GM23338 (cell line): ENCODE data around the gene MACROD1. TPM values are rescaled to one million over a fixed set of nuclear protein-coding genes. Genes with fewer than 3 reads are reported as not detected.

Experiments
- ATAC-seq: fragments of 200-7000 bp; cut with Tn5 transposase; 3 replicates; pipeline ENCODE4 v1.9.1; 2020
- DNase-seq: peaks from one replicate; pipeline ENCODE4 v3.0.0-alpha.2; 2015; ENCODE audit warnings: low spot score
- H2AFZ ChIP-seq: fragments of 200-600 bp; sonication (generic); 2 replicates; pipeline ENCODE4 v1.8.0; 2016; ENCODE audit warnings: antibody characterized with exemption, mild to moderate bottlenecking, moderate library complexity
- H3F3A ChIP-seq: fragments of 200-600 bp; sonication (generic); replicated peaks from 2 replicates; pipeline ENCODE4 v1.8.0; 2017; ENCODE audit warnings: antibody characterized with exemption, mixed run types, low read depth
- H3K27ac ChIP-seq: fragments of 200-600 bp; sonication (generic); 2 replicates; pipeline ENCODE4 v1.6.1; 2016; ENCODE audit warnings: low read depth
- H3K27me3 ChIP-seq: fragments of 200-600 bp; sonication (generic); 2 replicates; pipeline ENCODE4 v1.8.0; 2016; ENCODE audit warnings: mild to moderate bottlenecking, mixed run types, moderate library complexity; ENCODE audit not compliant: insufficient read depth
- H3K36me3 ChIP-seq: fragments of 200-600 bp; sonication (generic); 2 replicates; pipeline ENCODE4 v1.8.0; 2016; ENCODE audit warnings: mild to moderate bottlenecking; ENCODE audit not compliant: insufficient read depth
- H3K4me1 ChIP-seq: fragments of 200-600 bp; sonication (generic); 2 replicates; pipeline ENCODE4 v1.8.0; 2016; ENCODE audit warnings: mild to moderate bottlenecking, moderate library complexity; ENCODE audit not compliant: insufficient read depth
- H3K4me2 ChIP-seq: fragments of 200-600 bp; sonication (generic); 2 replicates; pipeline ENCODE4 v1.7.1; 2017; ENCODE audit warnings: mixed run types
- H3K4me3 ChIP-seq: fragments of 200-600 bp; sonication (generic); 2 replicates; pipeline ENCODE4 v1.6.1; 2016; ENCODE audit warnings: mixed run types
- H3K79me2 ChIP-seq: fragments of 200-600 bp; sonication (generic); replicated peaks from 2 replicates; pipeline ENCODE4 v1.8.0; 2017; ENCODE audit warnings: mild to moderate bottlenecking; ENCODE audit not compliant: insufficient read depth
- H3K9me2 ChIP-seq: fragments of 200-600 bp; sonication (generic); 2 replicates; pipeline ENCODE4 v1.8.0; 2017; ENCODE audit not compliant: insufficient read depth
- H4K20me1 ChIP-seq: fragments of 200-600 bp; sonication (generic); replicated peaks from 2 replicates; pipeline ENCODE4 v1.8.0; 2017; ENCODE audit warnings: mild to moderate bottlenecking; ENCODE audit not compliant: insufficient read depth
- H3K27ac Mint-ChIP-seq: 2 replicates; pipeline ENCODE4 v1.8.0; 2020; ENCODE audit warnings: inconsistent platforms, mild to moderate bottlenecking, moderate library complexity, mixed read lengths
- H3K27me3 Mint-ChIP-seq: 3 replicates; pipeline ENCODE4 v1.8.0; 2022; ENCODE audit warnings: low read depth, mild to moderate bottlenecking, moderate library complexity, mixed read lengths, inconsistent platforms; ENCODE audit not compliant: insufficient read depth, poor library complexity
- H3K36me3 Mint-ChIP-seq: 3 replicates; pipeline ENCODE4 v1.8.0; 2021; ENCODE audit warnings: low read depth, mild to moderate bottlenecking, inconsistent platforms, moderate library complexity, mixed read lengths
- H3K4me1 Mint-ChIP-seq: 3 replicates; pipeline ENCODE4 v1.8.0; 2020; ENCODE audit warnings: mild to moderate bottlenecking, inconsistent platforms, mixed read lengths
- H3K4me3 Mint-ChIP-seq: 3 replicates; pipeline ENCODE4 v1.8.0; 2021; ENCODE audit warnings: moderate library complexity, mild to moderate bottlenecking, inconsistent platforms, mixed read lengths
- H3K9me3 Mint-ChIP-seq: 3 replicates; pipeline ENCODE4 v1.8.0; 2020; ENCODE audit warnings: moderate library complexity, mild to moderate bottlenecking, inconsistent platforms, mixed read lengths
- CTCF ChIP-seq, 2 experiments: fragments of 200-600 bp in 1 of 2; sonication (generic) in 1 of 2; conservative IDR thresholded peaks; 2 replicates each; pipeline versions ENCODE4 v1.5.1 to v1.6.1; 2016 to 2017; ENCODE audit warnings: antibody characterized with exemption in 2 of 2, low read depth in 2 of 2, mild to moderate bottlenecking in 2 of 2, moderate library complexity in 1 of 2
- ETS1 ChIP-seq: IDR thresholded peaks from 2 replicates; pipeline ENCODE4 v1.6.1; 2016; ENCODE audit warnings: antibody characterized with exemption
- EZH2phosphoT487 ChIP-seq: fragments of 200-600 bp; sonication (generic); IDR thresholded peaks from one replicate; pipeline ENCODE4 v1.8.1; 2018; ENCODE audit warnings: antibody characterized with exemption; ENCODE audit not compliant: unreplicated experiment
- NANOG ChIP-seq: IDR thresholded peaks from 2 replicates; pipeline ENCODE4 v1.6.1; 2016; ENCODE audit warnings: antibody characterized with exemption, borderline replicate concordance
- POLR2AphosphoS5 ChIP-seq: IDR thresholded peaks from 2 replicates; pipeline ENCODE4 v1.6.1; 2016; ENCODE audit warnings: antibody characterized with exemption, low read depth
- REST ChIP-seq: IDR thresholded peaks from one replicate; pipeline ENCODE4 v1.6.1; 2018; ENCODE audit warnings: antibody characterized with exemption; ENCODE audit not compliant: unreplicated experiment
- ZNF114 ChIP-seq: fragments of 250-450 bp; sonication (Bioruptor Pico); IDR thresholded peaks from 2 replicates; pipeline ENCODE4 v1.5.0; 2020; ENCODE audit warnings: mild to moderate bottlenecking, moderate library complexity
- ZNF331 ChIP-seq: fragments of 250-450 bp; sonication (Bioruptor Pico); IDR thresholded peaks from 2 replicates; pipeline ENCODE4 v1.5.0; 2020; ENCODE audit warnings: low read depth, mild to moderate bottlenecking, moderate library complexity
- ZNF462 ChIP-seq: fragments of 250-450 bp; sonication (Bioruptor Pico); IDR thresholded peaks from 2 replicates; pipeline ENCODE4 v1.5.0; 2020; ENCODE audit warnings: mild to moderate bottlenecking, moderate library complexity
- polyA plus RNA-seq: library from polyadenylated mRNA; unstranded; fragments of >200 nt; fragmentation: Nextera tagmentation; extraction: Ambion mirVana; gene quantifications from 2 replicates; pipeline ENCODE4 v1.2.1, GENCODE V29; 2016
- total RNA-seq: library from RNA; depleted of rRNA; stranded (reverse); fragments of >200 nt; shearing (Covaris generic); gene quantifications from 2 replicates; pipeline ENCODE4 v1.2.3, GENCODE V29; 2014

MACROD1 gene
- total and polyA plus RNA-seq, 2 experiments from 2014 or later, result 33.0 to 51.6 TPM

GRCh38 chr11:64144587-64145472 is 21.1 kb downstream of the MACROD1 start:
- TF ChIP-seq REST (no peak), ZNF114 (CRISPR knock-in tag) (no peak), ZNF331 (no peak), POLR2AphosphoS5 (no peak), ETS1 (no peak), NANOG (no peak), EZH2phosphoT487 (no peak), CTCF (conservative IDR thresholded peaks at IDR 0.05; ENCODE audit: low read depth in 2 of 2) (no peak), ZNF462 (CRISPR knock-in tag) (no peak)
- no peak overlapping the region for H3K27ac Mint-ChIP-seq
- Histone ChIP-seq H3K36me3 (no peaks in the 10 kb centered on the region), H3K27ac (no peak overlapping the region), H4K20me1 (no peaks in the 10 kb centered on the region; the same call in 1 of the 2 replicates), H3F3A (0 out of 2 replicates have a peak, but pooled peaks cover 6% of the 10 kb centered on the region), H3K4me2 (no peak overlapping the region), H3K4me3 (no peak overlapping the region), H2AFZ (no peak overlapping the region), H3K9me2 (no peaks in the 10 kb centered on the region), H3K4me1 (peaks cover 4% of the 10 kb centered on the region), H3K27me3 (peaks cover 5% of the 10 kb centered on the region; the same call in 1 of the 2 replicates), H3K79me2 (no peaks in the 10 kb centered on the region)
- H3K27me3 Mint-ChIP-seq, result peaks cover 17% of the 10 kb centered on the region
- peaks cover 15% of the 10 kb centered on the region for H3K4me1 Mint-ChIP-seq
- ATAC-seq, result no peak
- no peak for DNase-seq
- H3K4me3 Mint-ChIP-seq, result no peak overlapping the region
- no peaks in the 10 kb centered on the region; the same call in 2 of the 3 replicates for H3K36me3 Mint-ChIP-seq
- H3K9me3 Mint-ChIP-seq, result no peaks in the 10 kb centered on the region; the same call in 2 of the 3 replicates
